Skeletal muscle satellite cell (primary cell): ENCODE measurements around the gene SPRY1.

Source experiments
- H3K27me3 ChIP-seq: 2 replicates; pipeline ENCODE4 v1.7.0; 2013; ENCODE audit warnings: low read length; ENCODE audit not compliant: control insufficient read depth, insufficient read depth
- H3K36me3 ChIP-seq: 2 replicates; pipeline ENCODE4 v1.7.0; 2013; ENCODE audit warnings: mild to moderate bottlenecking, control low read depth, low read length; ENCODE audit not compliant: insufficient read depth
- H3K4me1 ChIP-seq: 2 replicates; pipeline ENCODE4 v1.7.0; 2013; ENCODE audit warnings: low read length; ENCODE audit not compliant: control insufficient read depth, insufficient read depth
- H3K4me2 ChIP-seq: 2 replicates; pipeline ENCODE4 v1.7.0; 2013; ENCODE audit warnings: mild to moderate bottlenecking, low read length
- H3K4me3 ChIP-seq: 2 replicates; pipeline ENCODE4 v1.7.0; 2013; ENCODE audit warnings: low read length
- H3K9ac ChIP-seq: 2 replicates; pipeline ENCODE4 v1.7.0; 2013; ENCODE audit warnings: mild to moderate bottlenecking, low read depth, low read length, moderate library complexity
- H3K9me3 ChIP-seq: replicated peaks from 2 replicates; pipeline ENCODE4 v1.7.0; 2013; ENCODE audit warnings: mild to moderate bottlenecking, control low read depth, low read length

Gene SPRY1

GRCh38 chr4:123433976-123434375 lies 37.4 kb downstream of the SPRY1 start:
- Histone ChIP-seq H3K4me2 (no peak overlapping the region), H3K9ac (no peak overlapping the region), H3K27me3 (no peaks in the 10 kb centered on the region), H3K36me3 (no peaks in the 10 kb centered on the region), H3K4me3 (no peak overlapping the region), H3K4me1 (no peaks in the 10 kb centered on the region), H3K9me3 (no peaks in the 10 kb centered on the region)

GRCh38 chr4:123435246-123436113 lies 38.9 kb downstream of the SPRY1 start:
- no peaks in the 10 kb centered on the region for H3K27me3 ChIP-seq
- H3K4me2 ChIP-seq, result no peak overlapping the region
- H3K4me1 ChIP-seq, result no peaks in the 10 kb centered on the region
- H3K9ac ChIP-seq, result no peak overlapping the region
- no peak overlapping the region for H3K4me3 ChIP-seq
- H3K36me3 ChIP-seq, result no peaks in the 10 kb centered on the region
- no peaks in the 10 kb centered on the region for H3K9me3 ChIP-seq

- no peak overlapping the region for H3K4me2 ChIP-seq
- no peaks in the 10 kb centered on the region for H3K4me1 ChIP-seq
- H3K4me3 ChIP-seq, result no peak overlapping the region
Measured at GRCh38 chr4:123438031-123438430, 41.4 kb downstream of the SPRY1 start.

GRCh38 chr4:123443401-123444289 lies 47.0 kb downstream of the SPRY1 start:
- Histone ChIP-seq H3K36me3 (no peaks in the 10 kb centered on the region), H3K9me3 (no peaks in the 10 kb centered on the region), H3K4me1 (peaks cover 9% of the 10 kb centered on the region), H3K4me2 (peak overlapping the region; percentile 26), H3K4me3 (no peak overlapping the region), H3K9ac (no peak overlapping the region), H3K27me3 (no peaks in the 10 kb centered on the region)

More at GRCh38 chr4:123438031-123438430, 41.4 kb downstream of the SPRY1 start:
- Histone ChIP-seq H3K9ac (no peak overlapping the region), H3K36me3 (no peaks in the 10 kb centered on the region), H3K27me3 (no peaks in the 10 kb centered on the region), H3K9me3 (no peaks in the 10 kb centered on the region)

- Histone ChIP-seq H3K9ac (no peak overlapping the region), H3K4me2 (peak overlapping the region; percentile 26), H3K9me3 (no peaks in the 10 kb centered on the region), H3K4me3 (no peak overlapping the region), H3K36me3 (no peaks in the 10 kb centered on the region), H3K27me3 (no peaks in the 10 kb centered on the region), H3K4me1 (peaks cover 13% of the 10 kb centered on the region)
Measured at GRCh38 chr4:123444290-123444731, 47.7 kb downstream of the SPRY1 start.

- H3K4me1 ChIP-seq, result peaks cover 24% of the 10 kb centered on the region
- H3K9ac ChIP-seq, result no peak overlapping the region
- H3K36me3 ChIP-seq, result no peaks in the 10 kb centered on the region
- H3K9me3 ChIP-seq, result no peaks in the 10 kb centered on the region
- no peak overlapping the region for H3K4me3 ChIP-seq
- H3K4me2 ChIP-seq, result no peak overlapping the region
- H3K27me3 ChIP-seq, result no peaks in the 10 kb centered on the region
Measured at GRCh38 chr4:123446865-123447474, 50.4 kb downstream of the SPRY1 start.

- Histone ChIP-seq H3K4me1 (peaks cover 26% of the 10 kb centered on the region), H3K9ac (peak overlapping the region; percentile 11), H3K36me3 (no peaks in the 10 kb centered on the region), H3K27me3 (no peaks in the 10 kb centered on the region), H3K9me3 (no peaks in the 10 kb centered on the region), H3K4me3 (peak overlapping the region; percentile 35), H3K4me2 (peak overlapping the region; percentile 11)
Measured at GRCh38 chr4:123449362-123449761, 52.8 kb downstream of the SPRY1 start.

GRCh38 chr4:123449780-123450179 lies 53.2 kb downstream of the SPRY1 start:
- Histone ChIP-seq H3K4me3 (peak overlapping the region; percentile 35), H3K4me1 (peaks cover 24% of the 10 kb centered on the region), H3K27me3 (no peaks in the 10 kb centered on the region), H3K36me3 (no peaks in the 10 kb centered on the region), H3K9me3 (no peaks in the 10 kb centered on the region), H3K4me2 (peak overlapping the region; percentile 11), H3K9ac (peak overlapping the region; percentile 11)

GRCh38 chr4:123450393-123450792 lies 53.8 kb downstream of the SPRY1 start:
- Histone ChIP-seq H3K27me3 (no peaks in the 10 kb centered on the region), H3K4me1 (peaks cover 24% of the 10 kb centered on the region), H3K9ac (no peak overlapping the region), H3K36me3 (no peaks in the 10 kb centered on the region), H3K4me3 (no peak overlapping the region), H3K9me3 (no peaks in the 10 kb centered on the region), H3K4me2 (no peak overlapping the region)

GRCh38 chr4:123452616-123453015 lies 56.0 kb downstream of the SPRY1 start:
- Histone ChIP-seq H3K4me1 (peaks cover 24% of the 10 kb centered on the region), H3K9ac (no peak overlapping the region), H3K36me3 (no peaks in the 10 kb centered on the region), H3K4me3 (no peak overlapping the region), H3K4me2 (peak overlapping the region; percentile 16), H3K27me3 (no peaks in the 10 kb centered on the region), H3K9me3 (no peaks in the 10 kb centered on the region)

- peak overlapping the region; percentile 16 for H3K4me2 ChIP-seq
- no peak overlapping the region for H3K4me3 ChIP-seq
- H3K9me3 ChIP-seq, result no peaks in the 10 kb centered on the region
- H3K9ac ChIP-seq, result no peak overlapping the region
- H3K36me3 ChIP-seq, result no peaks in the 10 kb centered on the region
- H3K27me3 ChIP-seq, result no peaks in the 10 kb centered on the region
- peaks cover 24% of the 10 kb centered on the region for H3K4me1 ChIP-seq
Measured at GRCh38 chr4:123453061-123453680, 56.6 kb downstream of the SPRY1 start.
